ENCODE results near the gene BRINP2. TPM values are rescaled to one million over a fixed set of nuclear protein-coding genes. Genes with fewer than 3 reads are reported as not detected.

The BRINP2 gene
- total and polyA plus RNA-seq, 2 of the 8 experiments (the other 6 are each of a cell fraction or from before 2014, with no cell fraction given), result 0.39 to 0.42 TPM

DNA sequence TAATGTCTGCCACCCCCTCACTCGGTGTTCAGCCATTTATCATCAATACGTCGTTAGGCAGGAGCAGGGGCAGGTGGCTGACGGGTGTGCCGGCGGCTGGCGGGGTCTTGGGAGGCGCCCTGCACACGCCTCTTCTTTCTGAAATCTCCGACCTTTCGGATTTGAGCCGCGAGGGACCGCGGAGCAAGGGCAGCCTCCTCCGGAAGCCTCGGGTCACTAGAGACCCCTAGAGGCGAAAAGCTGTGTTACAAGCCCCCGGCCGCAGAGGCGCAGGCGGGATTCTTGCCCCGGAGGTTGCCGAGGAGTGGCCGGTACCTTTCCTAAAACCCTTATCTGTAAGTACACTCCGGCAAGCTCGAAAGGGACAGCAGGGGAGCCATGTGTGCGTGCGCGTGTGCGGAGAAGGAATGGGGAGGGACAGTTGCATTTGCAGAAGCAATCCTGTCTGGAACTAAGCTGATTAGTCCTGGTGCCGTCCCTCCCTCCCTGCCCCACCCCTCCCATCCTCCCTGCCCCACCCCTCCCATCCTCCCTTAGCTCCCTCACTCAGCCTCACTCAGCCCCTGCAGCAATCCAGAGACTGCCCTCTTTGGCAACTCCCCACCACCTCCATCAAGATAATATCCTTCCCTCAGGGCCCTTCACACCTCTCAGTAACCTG, 11.0 kb downstream of the BRINP2 start (continued):
- TF ChIP-seq, protein P1, sequence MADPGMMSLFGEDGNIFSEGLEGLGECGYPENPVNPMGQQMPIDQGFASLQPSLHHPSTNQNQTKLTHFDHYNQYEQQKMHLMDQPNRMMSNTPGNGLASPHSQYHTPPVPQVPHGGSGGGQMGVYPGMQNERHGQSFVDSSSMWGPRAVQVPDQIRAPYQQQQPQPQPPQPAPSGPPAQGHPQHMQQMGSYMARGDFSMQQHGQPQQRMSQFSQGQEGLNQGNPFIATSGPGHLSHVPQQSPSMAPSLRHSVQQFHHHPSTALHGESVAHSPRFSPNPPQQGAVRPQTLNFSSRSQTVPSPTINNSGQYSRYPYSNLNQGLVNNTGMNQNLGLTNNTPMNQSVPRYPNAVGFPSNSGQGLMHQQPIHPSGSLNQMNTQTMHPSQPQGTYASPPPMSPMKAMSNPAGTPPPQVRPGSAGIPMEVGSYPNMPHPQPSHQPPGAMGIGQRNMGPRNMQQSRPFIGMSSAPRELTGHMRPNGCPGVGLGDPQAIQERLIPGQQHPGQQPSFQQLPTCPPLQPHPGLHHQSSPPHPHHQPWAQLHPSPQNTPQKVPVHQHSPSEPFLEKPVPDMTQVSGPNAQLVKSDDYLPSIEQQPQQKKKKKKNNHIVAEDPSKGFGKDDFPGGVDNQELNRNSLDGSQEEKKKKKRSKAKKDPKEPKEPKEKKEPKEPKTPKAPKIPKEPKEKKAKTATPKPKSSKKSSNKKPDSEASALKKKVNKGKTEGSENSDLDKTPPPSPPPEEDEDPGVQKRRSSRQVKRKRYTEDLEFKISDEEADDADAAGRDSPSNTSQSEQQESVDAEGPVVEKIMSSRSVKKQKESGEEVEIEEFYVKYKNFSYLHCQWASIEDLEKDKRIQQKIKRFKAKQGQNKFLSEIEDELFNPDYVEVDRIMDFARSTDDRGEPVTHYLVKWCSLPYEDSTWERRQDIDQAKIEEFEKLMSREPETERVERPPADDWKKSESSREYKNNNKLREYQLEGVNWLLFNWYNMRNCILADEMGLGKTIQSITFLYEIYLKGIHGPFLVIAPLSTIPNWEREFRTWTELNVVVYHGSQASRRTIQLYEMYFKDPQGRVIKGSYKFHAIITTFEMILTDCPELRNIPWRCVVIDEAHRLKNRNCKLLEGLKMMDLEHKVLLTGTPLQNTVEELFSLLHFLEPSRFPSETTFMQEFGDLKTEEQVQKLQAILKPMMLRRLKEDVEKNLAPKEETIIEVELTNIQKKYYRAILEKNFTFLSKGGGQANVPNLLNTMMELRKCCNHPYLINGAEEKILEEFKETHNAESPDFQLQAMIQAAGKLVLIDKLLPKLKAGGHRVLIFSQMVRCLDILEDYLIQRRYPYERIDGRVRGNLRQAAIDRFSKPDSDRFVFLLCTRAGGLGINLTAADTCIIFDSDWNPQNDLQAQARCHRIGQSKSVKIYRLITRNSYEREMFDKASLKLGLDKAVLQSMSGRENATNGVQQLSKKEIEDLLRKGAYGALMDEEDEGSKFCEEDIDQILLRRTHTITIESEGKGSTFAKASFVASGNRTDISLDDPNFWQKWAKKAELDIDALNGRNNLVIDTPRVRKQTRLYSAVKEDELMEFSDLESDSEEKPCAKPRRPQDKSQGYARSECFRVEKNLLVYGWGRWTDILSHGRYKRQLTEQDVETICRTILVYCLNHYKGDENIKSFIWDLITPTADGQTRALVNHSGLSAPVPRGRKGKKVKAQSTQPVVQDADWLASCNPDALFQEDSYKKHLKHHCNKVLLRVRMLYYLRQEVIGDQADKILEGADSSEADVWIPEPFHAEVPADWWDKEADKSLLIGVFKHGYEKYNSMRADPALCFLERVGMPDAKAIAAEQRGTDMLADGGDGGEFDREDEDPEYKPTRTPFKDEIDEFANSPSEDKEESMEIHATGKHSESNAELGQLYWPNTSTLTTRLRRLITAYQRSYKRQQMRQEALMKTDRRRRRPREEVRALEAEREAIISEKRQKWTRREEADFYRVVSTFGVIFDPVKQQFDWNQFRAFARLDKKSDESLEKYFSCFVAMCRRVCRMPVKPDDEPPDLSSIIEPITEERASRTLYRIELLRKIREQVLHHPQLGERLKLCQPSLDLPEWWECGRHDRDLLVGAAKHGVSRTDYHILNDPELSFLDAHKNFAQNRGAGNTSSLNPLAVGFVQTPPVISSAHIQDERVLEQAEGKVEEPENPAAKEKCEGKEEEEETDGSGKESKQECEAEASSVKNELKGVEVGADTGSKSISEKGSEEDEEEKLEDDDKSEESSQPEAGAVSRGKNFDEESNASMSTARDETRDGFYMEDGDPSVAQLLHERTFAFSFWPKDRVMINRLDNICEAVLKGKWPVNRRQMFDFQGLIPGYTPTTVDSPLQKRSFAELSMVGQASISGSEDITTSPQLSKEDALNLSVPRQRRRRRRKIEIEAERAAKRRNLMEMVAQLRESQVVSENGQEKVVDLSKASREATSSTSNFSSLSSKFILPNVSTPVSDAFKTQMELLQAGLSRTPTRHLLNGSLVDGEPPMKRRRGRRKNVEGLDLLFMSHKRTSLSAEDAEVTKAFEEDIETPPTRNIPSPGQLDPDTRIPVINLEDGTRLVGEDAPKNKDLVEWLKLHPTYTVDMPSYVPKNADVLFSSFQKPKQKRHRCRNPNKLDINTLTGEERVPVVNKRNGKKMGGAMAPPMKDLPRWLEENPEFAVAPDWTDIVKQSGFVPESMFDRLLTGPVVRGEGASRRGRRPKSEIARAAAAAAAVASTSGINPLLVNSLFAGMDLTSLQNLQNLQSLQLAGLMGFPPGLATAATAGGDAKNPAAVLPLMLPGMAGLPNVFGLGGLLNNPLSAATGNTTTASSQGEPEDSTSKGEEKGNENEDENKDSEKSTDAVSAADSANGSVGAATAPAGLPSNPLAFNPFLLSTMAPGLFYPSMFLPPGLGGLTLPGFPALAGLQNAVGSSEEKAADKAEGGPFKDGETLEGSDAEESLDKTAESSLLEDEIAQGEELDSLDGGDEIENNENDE (IDR thresholded peaks at IDR 0.05; ENCODE audit: insufficient replicate concordance, low read length), result no peak
- TF ChIP-seq ATF3 (IDR thresholded peaks at IDR 0.05; ENCODE audit: insufficient read depth, low read depth, low read length) (no peak), EGR1 (IDR thresholded peaks at IDR 0.05; ENCODE audit: borderline replicate concordance, low read depth, low read length) (0 out of 2 replicates have a peak, but pooled peaks have one; percentile 29), SP4 (IDR thresholded peaks at IDR 0.05; ENCODE audit: low read length) (no peak), NRF1 (IDR thresholded peaks at IDR 0.05; ENCODE audit: low read depth, low read length) (peak; percentile 21; the same call in 1 of the 2 replicates), EZH2 (IDR thresholded peaks at IDR 0.05; ENCODE audit: low read depth, low read length, severe bottlenecking) (peak; percentile 37), RFX5 (IDR thresholded peaks at IDR 0.05; ENCODE audit: borderline replicate concordance, low read depth, low read length) (no peak), CHD2 (IDR thresholded peaks at IDR 0.05; ENCODE audit: low read length) (no peak), SAP30 (IDR thresholded peaks at IDR 0.05; ENCODE audit: insufficient read depth, insufficient replicate concordance, low read length) (no peak), TAF7 (optimal IDR thresholded peaks at IDR 0.05; ENCODE audit: borderline replicate concordance, low read depth, low read length) (no peak)

Measured in H1 (cell line).